Measurements from ENCODE around the gene VWA3B.
"Not testable (repeated sequence)": the region's sequence is repeated elsewhere in the genome, so short reads cannot be mapped to it uniquely, and the experiment has no call there.

Gene VWA3B

GRCh38 chr2:98263362-98263761 lies 176.4 kb downstream of the VWA3B start:
- DNase-seq, result no peak

GRCh38 chr2:98268225-98268624 lies 181.3 kb downstream of the VWA3B start:
- not testable (repeated sequence) for DNase-seq

DNA sequence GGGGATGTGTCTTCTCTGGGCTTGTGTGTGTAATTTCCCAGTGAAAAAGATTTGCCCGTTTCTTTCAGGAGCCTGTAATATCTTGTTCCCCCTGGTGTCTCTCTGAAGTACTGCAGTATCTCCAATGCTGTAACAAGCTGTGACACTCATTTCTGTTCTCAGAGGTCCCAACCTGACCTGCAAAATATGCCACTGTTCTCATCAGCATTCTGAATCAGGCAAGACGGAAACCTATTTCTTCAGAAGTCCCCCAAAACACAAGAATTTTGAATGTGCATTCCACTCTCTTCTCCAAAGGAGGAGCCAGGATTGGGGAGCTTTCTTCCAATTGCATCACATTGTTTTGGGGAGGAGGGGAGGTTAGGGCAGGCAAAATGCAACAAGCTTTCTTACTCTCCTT lies 182.3 kb downstream of the VWA3B start:
- peak; percentile 4 for DNase-seq

DNA sequence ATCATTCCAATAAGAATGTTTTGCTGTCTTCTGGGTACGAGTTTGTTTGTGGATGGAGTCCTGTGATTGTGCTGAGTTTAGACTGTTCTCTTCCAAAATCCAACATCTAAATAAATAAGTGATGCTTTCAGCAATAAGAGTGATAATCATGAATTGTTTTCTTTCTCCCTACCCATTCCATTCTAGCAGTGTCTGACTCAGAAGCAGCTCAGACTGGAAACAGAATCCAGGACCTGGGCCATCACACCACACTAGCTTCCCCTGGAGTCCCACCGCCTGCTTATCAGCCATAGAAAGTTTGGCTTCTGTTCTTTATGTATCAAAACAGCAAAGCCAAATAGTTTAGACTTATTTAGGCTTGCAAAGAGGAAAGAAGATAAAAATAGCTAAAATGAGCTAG lies 182.9 kb downstream of the VWA3B start:
- DNase-seq, result no peak

GRCh38 chr2:98277162-98277859 lies 190.3 kb downstream of the VWA3B start:
- DNase-seq, result no peak

- DNase-seq, result no peak
Observed at GRCh38 chr2:98278074-98278473, 191.1 kb downstream of the VWA3B start.

DNA sequence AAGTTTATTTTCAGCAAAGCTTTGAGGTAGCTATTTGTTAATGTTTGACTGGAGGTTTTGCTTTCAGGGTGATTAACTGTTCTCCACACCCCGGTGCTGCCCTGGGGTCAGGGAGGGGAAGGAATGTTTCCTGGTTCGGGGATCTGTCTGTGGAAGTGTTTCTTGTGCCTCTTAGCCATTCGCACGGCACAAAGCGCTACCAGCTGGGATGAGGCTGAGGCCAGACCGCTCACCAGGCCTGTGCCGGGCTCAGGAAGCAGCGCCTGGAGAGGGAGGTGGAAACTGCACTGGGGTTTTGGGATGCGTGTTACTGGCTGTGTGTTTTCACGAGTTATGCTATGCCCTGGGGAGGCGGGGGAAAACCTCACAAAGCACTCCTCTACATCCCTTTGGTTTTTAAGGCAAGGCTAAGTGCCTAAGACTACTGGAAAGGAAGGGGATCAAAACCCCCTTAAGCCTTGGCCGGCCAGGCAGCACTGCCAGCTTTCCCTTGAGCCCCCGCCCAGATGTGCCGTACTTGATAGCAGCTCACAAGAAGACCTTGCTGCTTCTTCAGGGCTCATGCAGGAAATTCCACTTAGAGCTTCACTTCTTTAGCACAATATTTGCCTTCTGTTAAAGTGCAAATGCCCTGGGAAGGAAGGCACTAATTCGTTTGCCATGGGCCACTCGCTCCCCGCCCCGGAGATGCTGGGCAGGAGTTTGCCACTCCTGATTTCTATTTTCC lies 193.6 kb downstream of the VWA3B start:
- DNase-seq, result no peak

DNA sequence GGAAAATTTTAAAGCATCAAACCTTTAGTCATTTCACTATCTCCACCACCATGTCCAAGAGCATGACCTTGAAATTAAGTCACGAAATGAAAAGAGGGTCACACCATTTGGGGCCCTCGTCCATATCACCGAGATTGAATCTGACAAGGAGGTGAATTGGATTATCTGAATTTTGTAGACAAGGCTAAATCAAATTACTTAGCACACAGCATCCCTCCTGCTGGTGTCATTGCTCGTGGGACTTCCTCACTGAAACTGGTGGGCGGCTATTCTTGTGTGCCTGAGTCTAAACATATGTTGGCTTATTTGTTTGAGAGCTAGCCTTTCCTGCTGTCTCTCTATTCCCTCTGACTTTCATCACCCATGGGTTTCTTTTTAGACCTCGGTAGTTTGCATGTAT lies 194.6 kb downstream of the VWA3B start:
- no peak for DNase-seq

DNA sequence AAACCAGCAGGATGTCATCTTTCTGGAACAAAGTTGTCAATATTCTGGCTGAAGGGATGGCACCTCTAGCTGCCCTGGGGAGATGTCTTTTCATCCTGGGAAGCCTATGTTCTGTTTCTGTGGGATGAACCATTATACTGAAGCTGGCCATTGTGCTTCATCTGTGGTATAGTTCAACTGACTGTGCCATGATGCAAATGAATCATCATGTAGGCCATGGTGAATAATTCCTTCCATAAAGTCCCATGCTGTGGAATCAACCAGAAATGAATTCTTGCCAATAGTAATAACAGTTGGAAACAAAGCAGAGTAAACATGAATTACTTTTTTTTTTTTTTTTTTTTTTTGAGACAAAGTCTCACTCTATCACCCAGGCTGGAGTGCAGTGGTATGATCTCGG lies 195.1 kb downstream of the VWA3B start:
- DNase-seq, result no peak

GRCh38 chr2:98293030-98293429 lies 206.1 kb downstream of the VWA3B start:
- no peak for DNase-seq

GRCh38 chr2:98293931-98294687 lies 207.1 kb downstream of the VWA3B start:
- no peak for DNase-seq

DNA sequence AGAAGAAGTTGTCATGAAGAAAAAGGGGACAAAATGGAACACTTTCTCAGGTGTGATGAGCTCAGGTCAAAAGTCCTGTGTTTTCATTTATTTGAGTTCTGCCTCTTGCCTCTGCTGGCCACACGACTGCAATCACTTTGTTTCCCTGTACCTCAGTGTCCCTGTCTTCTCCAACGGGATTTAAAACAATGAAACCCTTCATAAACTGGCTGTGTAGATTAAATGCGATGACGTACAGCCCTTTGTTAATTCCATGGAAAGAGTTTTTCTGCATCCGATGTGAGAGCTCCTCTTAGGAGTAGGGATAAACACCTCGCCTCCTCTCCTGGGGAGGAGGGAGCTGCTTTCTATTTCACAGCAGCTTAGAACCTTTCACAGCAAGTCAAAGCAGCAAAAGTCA lies 207.7 kb downstream of the VWA3B start:
- no peak for DNase-seq

- no peak for DNase-seq
Observed at GRCh38 chr2:98295275-98295674, 208.3 kb downstream of the VWA3B start.

DNA sequence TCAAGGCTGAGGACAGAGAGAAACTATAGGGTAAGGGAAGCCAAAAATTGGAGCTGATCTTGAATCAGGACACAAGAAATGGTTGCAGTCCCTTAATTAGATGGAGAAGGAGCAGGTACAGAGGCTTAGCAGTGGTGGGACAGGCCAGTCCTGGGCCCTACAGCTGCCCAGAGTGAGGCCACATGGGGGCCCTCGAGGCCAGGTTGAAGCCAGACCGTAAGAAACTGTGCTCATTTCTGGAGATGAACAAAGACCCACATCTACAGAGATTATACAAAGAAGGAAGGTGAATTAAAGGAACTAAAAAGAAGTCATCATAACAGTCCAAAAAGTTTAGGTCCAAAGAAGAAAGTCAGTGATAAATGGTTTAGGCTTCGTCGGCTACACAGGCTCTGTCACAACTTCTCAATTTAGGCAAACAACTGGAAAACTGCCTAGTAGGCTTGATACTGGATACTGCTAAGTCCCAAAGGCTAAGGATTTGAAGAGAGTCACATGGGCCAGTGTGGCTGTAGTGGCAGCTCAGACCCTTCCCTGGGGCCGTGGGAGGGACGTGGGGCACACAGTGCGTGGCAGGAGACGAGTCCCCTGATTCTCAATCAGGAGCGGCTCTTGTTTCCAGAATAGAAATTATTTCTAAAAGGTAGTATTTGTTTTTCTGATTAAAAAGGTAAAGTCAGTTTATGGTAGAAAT lies 208.9 kb downstream of the VWA3B start:
- DNase-seq, result no peak

GRCh38 chr2:98296440-98296839 lies 209.5 kb downstream of the VWA3B start:
- no peak for DNase-seq

GRCh38 chr2:98297817-98298682 lies 211.1 kb downstream of the VWA3B start:
- DNase-seq, result no peak

DNA sequence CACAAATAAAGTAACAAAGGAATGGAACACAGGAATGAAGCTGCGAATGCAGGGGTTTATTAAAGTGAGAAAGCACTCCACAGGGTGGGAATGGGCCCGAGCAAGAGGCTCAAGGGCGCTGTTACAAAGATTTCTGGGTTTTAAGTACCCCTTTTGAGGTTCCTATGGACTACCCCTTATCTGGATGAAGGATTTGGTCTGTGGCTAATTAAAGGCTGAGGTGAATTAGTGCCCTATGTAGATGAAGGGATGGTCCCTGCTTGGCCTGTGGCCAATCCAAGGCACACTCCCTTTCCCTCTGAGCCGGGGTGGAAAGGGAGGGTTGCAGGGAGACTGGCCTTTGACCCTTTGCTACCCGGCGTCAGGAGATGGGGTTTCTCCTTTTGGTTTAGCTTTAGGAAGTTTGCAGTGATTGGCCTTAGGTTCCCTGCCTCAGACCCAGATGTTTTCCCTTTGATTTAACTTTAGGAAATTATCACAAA lies 211.8 kb downstream of the VWA3B start:
- DNase-seq, result no peak

DNA sequence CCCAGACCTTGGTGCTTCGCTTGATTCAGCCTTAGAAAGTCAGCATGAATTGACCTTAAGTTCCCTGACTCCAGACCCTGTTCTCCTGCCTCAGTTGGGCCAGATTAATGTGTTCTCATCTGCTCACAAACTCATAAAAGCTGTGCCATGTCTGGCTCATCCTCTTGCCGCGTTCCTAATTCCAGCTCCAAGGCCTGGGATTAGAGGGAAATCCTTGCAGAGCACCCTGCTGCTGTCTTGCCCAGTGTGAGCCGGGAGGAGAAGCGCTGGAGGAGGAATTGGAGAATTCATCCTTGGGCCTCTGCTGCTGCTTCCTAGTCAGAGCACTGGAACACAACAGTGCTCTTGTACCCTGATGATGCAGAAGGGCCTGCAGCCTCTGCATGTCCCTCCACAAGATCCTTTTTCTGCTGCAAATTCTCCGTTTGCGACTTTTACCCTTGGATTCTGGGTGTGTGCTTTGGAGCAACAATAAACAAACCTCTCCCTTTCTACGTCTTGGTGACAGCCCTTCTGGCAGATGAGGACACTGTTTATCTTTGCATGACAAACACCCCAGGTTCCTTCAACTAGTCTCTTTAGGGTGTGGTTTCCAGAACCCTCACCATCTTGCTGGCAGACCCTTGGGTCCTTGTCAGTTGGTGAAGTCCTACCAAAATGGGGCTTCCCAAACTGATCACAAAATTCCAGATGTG lies 212.4 kb downstream of the VWA3B start:
- no peak for DNase-seq

- DNase-seq, result no peak
Observed at GRCh38 chr2:98300141-98300874, 213.3 kb downstream of the VWA3B start.

DNA sequence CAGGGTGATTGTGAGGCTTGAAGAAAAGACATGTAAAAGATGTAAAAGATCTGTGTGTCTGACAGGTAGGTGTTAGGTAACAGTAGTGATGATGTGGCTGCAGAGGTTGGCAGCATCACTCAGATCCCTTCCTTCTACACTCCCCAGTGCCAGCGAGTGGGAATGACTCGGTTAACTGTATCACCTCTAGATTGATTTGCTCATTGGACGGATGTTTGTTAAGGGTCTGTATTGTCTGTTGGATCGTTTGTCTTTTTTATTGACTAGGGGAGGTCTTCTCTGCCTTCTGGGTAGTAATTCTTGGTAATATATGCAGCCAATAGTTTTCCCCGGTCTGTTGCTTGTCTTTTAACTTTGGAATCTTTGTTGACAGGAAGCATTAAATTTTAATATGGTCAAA lies 214.5 kb downstream of the VWA3B start:
- no peak for DNase-seq
